Mononuclear cell (primary cell): Measurements from ENCODE around the gene SRGAP1. TPM values are rescaled to one million over a fixed set of nuclear protein-coding genes. Genes with fewer than 3 reads are reported as not detected.
"Not testable (repeated sequence)": the region's sequence is repeated elsewhere in the genome, so short reads cannot be mapped to it uniquely, and the experiment has no call there.

Source experiments
- H3K27me3 ChIP-seq: 2 replicates; pipeline ENCODE4 v1.6.0; 2011; ENCODE audit warnings: low read length, control low read depth; ENCODE audit not compliant: insufficient read depth
- H3K4me1 ChIP-seq: 2 replicates; pipeline ENCODE4 v1.5.1; 2011; ENCODE audit warnings: mild to moderate bottlenecking, low read length, control low read depth; ENCODE audit not compliant: insufficient read depth
- H3K4me3 ChIP-seq: 2 replicates; pipeline ENCODE4 v1.5.1; 2011; ENCODE audit warnings: mild to moderate bottlenecking, low read length, moderate library complexity
- H3K9me3 ChIP-seq: 2 replicates; pipeline ENCODE4 v1.5.1; 2011; ENCODE audit warnings: low read depth, mild to moderate bottlenecking, control low read depth, low read length
- total RNA-seq: library from RNA; depleted of rRNA; stranded (reverse); fragments of >200 nt; gene quantifications from one replicate; pipeline ENCODE4 v1.2.3, GENCODE V29; 2012

SRGAP1 gene
- total RNA-seq, 1 donor, result 2.1 TPM

GRCh38 chr12:64018116-64018515 lies 173.6 kb downstream of the SRGAP1 start:
- H3K4me3 ChIP-seq, H3K4me1 ChIP-seq, H3K27me3 ChIP-seq, H3K9me3 ChIP-seq: not testable (repeated sequence)

- Histone ChIP-seq H3K4me1 (no peaks in the 10 kb centered on the region), H3K27me3 (no peaks in the 10 kb centered on the region), H3K4me3 (no peak overlapping the region), H3K9me3 (no peaks in the 10 kb centered on the region)
Measured at GRCh38 chr12:64018524-64018923, 174.0 kb downstream of the SRGAP1 start.

- H3K4me3 ChIP-seq, result no peak overlapping the region
Measured at GRCh38 chr12:64019101-64019500, 174.6 kb downstream of the SRGAP1 start.

GRCh38 chr12:64019654-64020053 lies 175.2 kb downstream of the SRGAP1 start:
- Histone ChIP-seq H3K9me3 (no peaks in the 10 kb centered on the region), H3K4me3 (no peak overlapping the region), H3K27me3 (no peaks in the 10 kb centered on the region), H3K4me1 (no peaks in the 10 kb centered on the region)

More at GRCh38 chr12:64019101-64019500, 174.6 kb downstream of the SRGAP1 start:
- H3K9me3 ChIP-seq, result no peaks in the 10 kb centered on the region
- no peaks in the 10 kb centered on the region for H3K4me1 ChIP-seq
- H3K27me3 ChIP-seq, result no peaks in the 10 kb centered on the region

- Histone ChIP-seq H3K4me1 (no peaks in the 10 kb centered on the region), H3K9me3 (no peaks in the 10 kb centered on the region)
Measured at GRCh38 chr12:64025174-64025958, 180.9 kb downstream of the SRGAP1 start.

GRCh38 chr12:64027311-64027710 lies 182.8 kb downstream of the SRGAP1 start:
- Histone ChIP-seq H3K4me3 (no peak overlapping the region), H3K4me1 (no peaks in the 10 kb centered on the region), H3K27me3 (no peaks in the 10 kb centered on the region), H3K9me3 (no peaks in the 10 kb centered on the region)

More at GRCh38 chr12:64025174-64025958, 180.9 kb downstream of the SRGAP1 start:
- no peaks in the 10 kb centered on the region for H3K27me3 ChIP-seq
- no peak overlapping the region for H3K4me3 ChIP-seq

- H3K9me3 ChIP-seq, result no peaks in the 10 kb centered on the region
- H3K27me3 ChIP-seq, result no peaks in the 10 kb centered on the region
- H3K4me3 ChIP-seq, result no peak overlapping the region
- H3K4me1 ChIP-seq, result no peaks in the 10 kb centered on the region
Measured at GRCh38 chr12:64028541-64028940, 184.0 kb downstream of the SRGAP1 start.

- Histone ChIP-seq H3K4me1 (no peaks in the 10 kb centered on the region), H3K9me3 (no peaks in the 10 kb centered on the region), H3K27me3 (no peaks in the 10 kb centered on the region), H3K4me3 (no peak overlapping the region)
Measured at GRCh38 chr12:64029013-64029857, 184.7 kb downstream of the SRGAP1 start.

- Histone ChIP-seq H3K4me1 (no peaks in the 10 kb centered on the region), H3K4me3 (no peak overlapping the region), H3K27me3 (no peaks in the 10 kb centered on the region), H3K9me3 (no peaks in the 10 kb centered on the region)
Measured at GRCh38 chr12:64030155-64030554, 185.7 kb downstream of the SRGAP1 start.

- H3K4me3 ChIP-seq, H3K27me3 ChIP-seq, H3K9me3 ChIP-seq: not testable (repeated sequence)
Measured at GRCh38 chr12:64034056-64034455, 189.6 kb downstream of the SRGAP1 start.

GRCh38 chr12:64034901-64035576 lies 190.5 kb downstream of the SRGAP1 start:
- no peak overlapping the region for H3K4me3 ChIP-seq
- H3K9me3 ChIP-seq, result no peaks in the 10 kb centered on the region
- H3K27me3 ChIP-seq, result no peaks in the 10 kb centered on the region
- H3K4me1 ChIP-seq, result no peaks in the 10 kb centered on the region

More at GRCh38 chr12:64034056-64034455, 189.6 kb downstream of the SRGAP1 start:
- not testable (repeated sequence) for H3K4me1 ChIP-seq

- H3K4me3 ChIP-seq, result no peak overlapping the region
- no peaks in the 10 kb centered on the region for H3K9me3 ChIP-seq
- no peaks in the 10 kb centered on the region for H3K4me1 ChIP-seq
- no peaks in the 10 kb centered on the region for H3K27me3 ChIP-seq
Measured at GRCh38 chr12:64036414-64036813, 191.9 kb downstream of the SRGAP1 start.

- Histone ChIP-seq H3K9me3 (no peaks in the 10 kb centered on the region), H3K4me1 (no peaks in the 10 kb centered on the region), H3K4me3 (no peak overlapping the region), H3K27me3 (no peaks in the 10 kb centered on the region)
Measured at GRCh38 chr12:64039281-64039871, 194.9 kb downstream of the SRGAP1 start.

GRCh38 chr12:64042911-64043310 lies 198.4 kb downstream of the SRGAP1 start:
- Histone ChIP-seq H3K27me3 (no peaks in the 10 kb centered on the region), H3K9me3 (no peaks in the 10 kb centered on the region), H3K4me3 (no peak overlapping the region), H3K4me1 (no peaks in the 10 kb centered on the region)

- Histone ChIP-seq H3K9me3 (no peaks in the 10 kb centered on the region), H3K27me3 (no peaks in the 10 kb centered on the region), H3K4me3 (no peak overlapping the region), H3K4me1 (no peaks in the 10 kb centered on the region)
Measured at GRCh38 chr12:64044191-64044590, 199.7 kb downstream of the SRGAP1 start.
